ENCODE measurements around the gene KCNAB1. TPM values are rescaled to one million over a fixed set of nuclear protein-coding genes. Genes with fewer than 3 reads are reported as not detected.

Gene KCNAB1
- total and polyA plus RNA-seq, 2 of the 8 experiments (the other 6 are each of a cell fraction or from before 2014, with no cell fraction given) = 0.51 to 2.3 TPM

- Histone ChIP-seq H3K18ac (ENCODE audit: extremely low read depth, low read length) (no peak overlapping the region), H3K56ac (replicated peaks; ENCODE audit: insufficient read length, low read depth, low read length) (no peak overlapping the region), H2BK5ac (ENCODE audit: low read depth, low read length) (no peak overlapping the region), H3K79me2 (ENCODE audit: control insufficient read depth in 1 of 2, insufficient read depth in 2 of 2, low read length in 2 of 2) (no peaks in the 10 kb centered on the region), H2AK5ac (ENCODE audit: low read depth, low read length) (no peak overlapping the region), H4K91ac (replicated peaks; ENCODE audit: insufficient read length, low read length) (no peak overlapping the region), H3K4me3 (ENCODE audit: extremely low read depth in 1 of 4, insufficient read depth in 2 of 4, low read depth in 3 of 4, low read length in 4 of 4) (no peak overlapping the region), H3K23ac (ENCODE audit: insufficient read length) (no peak overlapping the region), H2BK15ac (ENCODE audit: low read length) (no peak overlapping the region), H4K5ac (ENCODE audit: insufficient read length, low read depth, low read length) (no peak overlapping the region), H3K9ac (replicated peaks in 1 of 4; ENCODE audit: extremely low read depth in 1 of 4, low read depth in 3 of 4, low read length in 3 of 4) (no peak overlapping the region), H3K9me3 (ENCODE audit: insufficient read depth in 2 of 2, low read depth in 1 of 2, low read length in 1 of 2) (no peaks in the 10 kb centered on the region), H2BK20ac (ENCODE audit: low read length) (no peak overlapping the region), H3K23me2 (ENCODE audit: low read depth, low read length) (no peaks in the 10 kb centered on the region), H3K14ac (ENCODE audit: insufficient read length) (no peak overlapping the region), H4K20me1 (replicated peaks in 1 of 2; ENCODE audit: control insufficient read depth in 1 of 2, insufficient read depth in 2 of 2, low read length in 2 of 2) (no peaks in the 10 kb centered on the region), H3K4me2 (ENCODE audit: insufficient read depth in 1 of 2, low read depth in 2 of 2, low read length in 2 of 2) (no peak overlapping the region), H2BK12ac (ENCODE audit: low read depth, low read length) (no peak overlapping the region), H3K4me1 (replicated peaks in 1 of 4; ENCODE audit: control insufficient read depth in 3 of 4, insufficient read depth in 4 of 4, low read length in 3 of 4) (peaks cover 1 to 7% (median 7%) of the 10 kb centered on the region in 4 experiments; a peak in 4 of 7 replicates), H3K27me3 (replicated peaks in 1 of 4; ENCODE audit: control insufficient read depth in 3 of 4, extremely low read depth in 1 of 4, insufficient read depth in 3 of 4, low read length in 3 of 4) (no peaks in the 10 kb centered on the region), H2BK120ac (replicated peaks; ENCODE audit: low read depth, low read length) (no peak overlapping the region), H3K27ac (ENCODE audit: low read depth, low read length) (no peak overlapping the region), H3K79me1 (ENCODE audit: low read depth, low read length) (no peaks in the 10 kb centered on the region), H3K36me3 (ENCODE audit: control insufficient read depth in 2 of 4, insufficient read depth in 4 of 4, low read length in 3 of 4) (no peaks in the 10 kb centered on the region), H4K8ac (ENCODE audit: extremely low read depth, insufficient read depth, low read length) (no peak overlapping the region), H3K4ac (replicated peaks; ENCODE audit: insufficient read length, low read depth, low read length) (no peak overlapping the region), H2AFZ (ENCODE audit: low read length) (no peak overlapping the region)
- 91% methylated on average over 4 of the region's 4 CpGs; no CpG with 5 or more reads in 1 of the 2 experiments for WGBS, 2 experiments (ENCODE audit: extremely low coverage in 1 of 2, insufficient coverage in 1 of 2, insufficient read length in 1 of 2, insufficient replicate concordance in 2 of 2, low coverage in 1 of 2, low lambda C conversion rate in 2 of 2, missing lambda C conversion rate in 1 of 2)
- ChIA-PET POLR2A (ENCODE audit: partially characterized antibody) (no interaction called here), CTCF (ENCODE audit: partially characterized antibody) (interaction anchor here (1.8 kb wide), 1 partner anchor 156 kb away, joined by 5 read pairs; no protein-coding TSS in a partner anchor)
- DNase-seq (ENCODE audit: low read depth in 1 of 2, low spot score in 2 of 2) = no peak
- FAIRE-seq = no peak
Observed at GRCh38 chr3:156307704-156308103, 187.3 kb downstream of the KCNAB1 start.

All from H1 (cell line).